ENCODE results near the gene GREM1.

- TF ChIP-seq EP300 (IDR thresholded peaks at IDR 0.05; ENCODE audit: low read depth) = no peak
- TF ChIP-seq CTCF (IDR thresholded peaks at IDR 0.05) = no peak
These were observed 34.7 kb upstream of the GREM1 start for GRCh38 chr15:32682977-32683630.
